GM12874 (cell line): Measurements from ENCODE around the gene DCLK1.

Experiments
- CTCF ChIP-seq: IDR thresholded peaks from 2 replicates; pipeline ENCODE4 v1.5.1; 2011; ENCODE audit warnings: low read depth, mild to moderate bottlenecking, control low read depth, low read length, moderate library complexity; ENCODE audit not compliant: insufficient read depth

DCLK1 gene

GRCh38 chr13:35936246-35936978 lies 194.8 kb downstream of the DCLK1 start:
- TF ChIP-seq CTCF: no peak

- TF ChIP-seq CTCF: no peak
Measured at GRCh38 chr13:35930665-35931631, 200.2 kb downstream of the DCLK1 start.

- TF ChIP-seq CTCF: no peak
Measured at GRCh38 chr13:35927567-35928021, 203.6 kb downstream of the DCLK1 start.

- TF ChIP-seq CTCF: no peak
Measured at GRCh38 chr13:35926859-35927530, 204.2 kb downstream of the DCLK1 start.

GRCh38 chr13:35925669-35926068 lies 205.5 kb downstream of the DCLK1 start:
- no peak for TF ChIP-seq CTCF

- TF ChIP-seq CTCF: no peak
Measured at GRCh38 chr13:35923347-35923746, 207.8 kb downstream of the DCLK1 start.

- no peak for TF ChIP-seq CTCF
Measured at GRCh38 chr13:35920816-35921215, 210.4 kb downstream of the DCLK1 start.
